Loucy (cell line): ENCODE results near the gene NRXN3.

ENCODE experiments used
- H2AFZ ChIP-seq: fragments of 200-600 bp; sonication (generic); 2 replicates; pipeline ENCODE4 v1.6.0; 2016; ENCODE audit warnings: antibody characterized with exemption, mild to moderate bottlenecking, low read length, moderate library complexity
- H3F3A ChIP-seq: fragments of 200-600 bp; 2 replicates; pipeline ENCODE4 v1.6.0; 2016; ENCODE audit warnings: antibody characterized with exemption, low read depth, mild to moderate bottlenecking
- H3K27me3 ChIP-seq: fragments of 200-600 bp; sonication (generic); 2 replicates; pipeline ENCODE4 v1.6.1; 2014; ENCODE audit warnings: low read length, mild to moderate bottlenecking; ENCODE audit not compliant: insufficient read depth, poor library complexity, severe bottlenecking
- H3K36me3 ChIP-seq: fragments of 200-600 bp; sonication (generic); 2 replicates; pipeline ENCODE4 v1.6.1; 2016; ENCODE audit warnings: low read length; ENCODE audit not compliant: insufficient read depth
- H3K4me1 ChIP-seq: fragments of 200-600 bp; sonication (generic); 2 replicates; pipeline ENCODE4 v1.5.1; 2014; ENCODE audit warnings: low read length, mild to moderate bottlenecking; ENCODE audit not compliant: insufficient read depth, poor library complexity, severe bottlenecking
- H3K4me2 ChIP-seq: fragments of 200-600 bp; sonication (generic); 2 replicates; pipeline ENCODE4 v1.6.0; 2014; ENCODE audit warnings: antibody characterized with exemption, low read length, low read depth, mild to moderate bottlenecking; ENCODE audit not compliant: poor library complexity, severe bottlenecking
- H3K4me3 ChIP-seq: fragments of 200-600 bp; sonication (generic); 2 replicates; pipeline ENCODE4 v1.5.1; 2014; ENCODE audit warnings: low read length, mild to moderate bottlenecking, mixed read lengths; ENCODE audit not compliant: poor library complexity, severe bottlenecking
- H3K79me2 ChIP-seq: fragments of 200-600 bp; sonication (generic); 2 replicates; pipeline ENCODE4 v1.6.1; 2014; ENCODE audit warnings: low read length; ENCODE audit not compliant: insufficient read depth
- H3K9ac ChIP-seq: fragments of 200-600 bp; sonication (generic); 2 replicates; pipeline ENCODE4 v1.6.0; 2014; ENCODE audit warnings: mild to moderate bottlenecking, low read depth, low read length, moderate library complexity; ENCODE audit not compliant: poor library complexity, severe bottlenecking
- H3K9me2 ChIP-seq: fragments of 200-600 bp; sonication (generic); replicated peaks from 2 replicates; pipeline ENCODE4 v1.6.1; 2016; ENCODE audit warnings: low read depth, low read length, mixed read lengths
- H3K9me3 ChIP-seq: fragments of 200-600 bp; sonication (generic); 2 replicates; pipeline ENCODE4 v1.6.1; 2014; ENCODE audit warnings: mild to moderate bottlenecking, antibody characterized with exemption, low read length, low read depth; ENCODE audit not compliant: insufficient read depth
- H4K20me1 ChIP-seq: fragments of 200-600 bp; sonication (generic); 2 replicates; pipeline ENCODE4 v1.6.0; 2014; ENCODE audit warnings: antibody characterized with exemption, low read length, mild to moderate bottlenecking; ENCODE audit not compliant: insufficient read depth, poor library complexity, severe bottlenecking
- CTCF ChIP-seq: fragments of 200-600 bp; sonication (generic); conservative IDR thresholded peaks from 2 replicates; pipeline ENCODE4 v1.5.1; 2014; ENCODE audit warnings: mild to moderate bottlenecking, antibody characterized with exemption, low read length
- EZH2phosphoT487 ChIP-seq: fragments of 200-600 bp; IDR thresholded peaks from 2 replicates; pipeline ENCODE4 v1.6.1; 2018; ENCODE audit warnings: antibody characterized with exemption, mild to moderate bottlenecking, moderate library complexity, borderline replicate concordance

NRXN3 gene

GRCh38 chr14:79299162-79299561 is 1129.0 kb downstream of the NRXN3 start:
- Histone ChIP-seq H2AFZ (no peak overlapping the region), H3K4me1 (no peaks in the 10 kb centered on the region), H3K9me3 (no peaks in the 10 kb centered on the region), H3K4me3 (no peak overlapping the region), H3K27me3 (no peaks in the 10 kb centered on the region), H3K9me2 (no peaks in the 10 kb centered on the region), H3K4me2 (no peak overlapping the region), H4K20me1 (no peaks in the 10 kb centered on the region), H3K36me3 (no peaks in the 10 kb centered on the region), H3F3A (no peaks in the 10 kb centered on the region), H3K79me2 (no peaks in the 10 kb centered on the region), H3K9ac (no peak overlapping the region)
- no peak for TF ChIP-seq EZH2phosphoT487
- TF ChIP-seq CTCF, result no peak

GRCh38 chr14:79304279-79304678 is 1134.1 kb downstream of the NRXN3 start:
- Histone ChIP-seq H2AFZ (no peak overlapping the region), H3K79me2 (no peaks in the 10 kb centered on the region)

GRCh38 chr14:79306546-79306945 is 1136.4 kb downstream of the NRXN3 start:
- H3K4me1 ChIP-seq, result no peaks in the 10 kb centered on the region
- TF ChIP-seq CTCF (no peak), EZH2phosphoT487 (no peak)
- H3K4me2 ChIP-seq, result no peak overlapping the region
- H3K9me2 ChIP-seq, result no peaks in the 10 kb centered on the region
- no peaks in the 10 kb centered on the region for H3K36me3 ChIP-seq
- no peaks in the 10 kb centered on the region for H3F3A ChIP-seq
- no peaks in the 10 kb centered on the region for H4K20me1 ChIP-seq
- H3K79me2 ChIP-seq, result no peaks in the 10 kb centered on the region
- no peaks in the 10 kb centered on the region for H3K9me3 ChIP-seq
- no peak overlapping the region for H3K9ac ChIP-seq
- no peaks in the 10 kb centered on the region for H3K27me3 ChIP-seq
- H2AFZ ChIP-seq, result no peak overlapping the region
- H3K4me3 ChIP-seq, result no peak overlapping the region

More at GRCh38 chr14:79304279-79304678, 1134.1 kb downstream of the NRXN3 start:
- Histone ChIP-seq H3K27me3 (no peaks in the 10 kb centered on the region), H3K4me2 (no peak overlapping the region), H3K36me3 (no peaks in the 10 kb centered on the region), H4K20me1 (no peaks in the 10 kb centered on the region), H3K4me3 (no peak overlapping the region), H3K4me1 (no peaks in the 10 kb centered on the region), H3F3A (no peaks in the 10 kb centered on the region), H3K9ac (no peak overlapping the region), H3K9me3 (no peaks in the 10 kb centered on the region), H3K9me2 (no peaks in the 10 kb centered on the region)
- TF ChIP-seq EZH2phosphoT487, result no peak
- TF ChIP-seq CTCF, result no peak
